CD14-positive monocyte (primary cell): Measurements from ENCODE around the gene DAPK1. TPM values are rescaled to one million over a fixed set of nuclear protein-coding genes. Genes with fewer than 3 reads are reported as not detected.

ENCODE experiments used
- DNase-seq, 3 donors: peaks; one replicate each; pipeline ENCODE4 v3.0.0-alpha.2; 2011 to 2022
- H2AFZ ChIP-seq: 2 replicates; pipeline ENCODE4 v1.6.0; 2012; ENCODE audit warnings: mild to moderate bottlenecking, low read depth, low read length, inconsistent platforms; ENCODE audit not compliant: insufficient read depth, poor library complexity, severe bottlenecking
- H3K27ac ChIP-seq, 2 donors: 1 replicate in 1 of 2; 2 replicates in 1 of 2; pipeline ENCODE4 v1.5.1; 2012 to 2013; ENCODE audit warnings: low read length in 2 of 2, control low read depth in 1 of 2, inconsistent platforms in 1 of 2, low read depth in 1 of 2, mild to moderate bottlenecking in 1 of 2
- H3K27me3 ChIP-seq, 2 donors: one replicate each; pipeline versions ENCODE4 v1.6.0 to v1.6.1; 2011 to 2013; ENCODE audit warnings: low read length in 2 of 2; ENCODE audit not compliant: control insufficient read depth in 2 of 2, insufficient read depth in 2 of 2
- H3K36me3 ChIP-seq, 2 donors: replicated peaks in 1 of 2; 1 replicate in 1 of 2; 2 replicates in 1 of 2; pipeline versions ENCODE4 v1.5.1 to v1.6.1; 2012 to 2013; ENCODE audit warnings: low read length in 2 of 2, control low read depth in 1 of 2, inconsistent platforms in 1 of 2, mild to moderate bottlenecking in 1 of 2; ENCODE audit not compliant: insufficient read depth in 2 of 2, control insufficient read depth in 1 of 2
- H3K4me1 ChIP-seq, 2 donors: 1 replicate in 1 of 2; 2 replicates in 1 of 2; pipeline versions ENCODE4 v1.5.1 to v1.6.1; 2012 to 2013; ENCODE audit warnings: low read length in 2 of 2, control low read depth in 1 of 2, inconsistent platforms in 1 of 2, mild to moderate bottlenecking in 1 of 2, moderate library complexity in 1 of 2; ENCODE audit not compliant: insufficient read depth in 2 of 2, control insufficient read depth in 1 of 2
- H3K4me2 ChIP-seq: replicated peaks from 2 replicates; pipeline ENCODE3; 2012; ENCODE audit warnings: low read length, moderate library complexity, mild to moderate bottlenecking; ENCODE audit not compliant: poor library complexity, severe bottlenecking; ENCODE audit errors: extremely low read depth
- H3K4me3 ChIP-seq, 3 experiments: fragments of 200-600 bp in 1 of 3; sonication (generic) in 1 of 3; replicated peaks in 1 of 3; 1 replicate in 2 of 3; 2 replicates in 1 of 3; pipeline ENCODE4 v1.5.1; 2011 to 2013; ENCODE audit warnings: low read length in 3 of 3, mild to moderate bottlenecking in 3 of 3, control low read depth in 2 of 3, low read depth in 2 of 3, inconsistent platforms in 1 of 3, moderate library complexity in 1 of 3
- H3K79me2 ChIP-seq: 2 replicates; pipeline ENCODE4 v1.6.0; 2012; ENCODE audit warnings: mild to moderate bottlenecking, control low read depth, inconsistent platforms, low read length, moderate library complexity; ENCODE audit not compliant: insufficient read depth
- H3K9ac ChIP-seq: 2 replicates; pipeline ENCODE4 v1.6.0; 2017; ENCODE audit warnings: low read length, mild to moderate bottlenecking; ENCODE audit not compliant: insufficient read depth, poor library complexity, severe bottlenecking
- H3K9me3 ChIP-seq, 2 donors: replicated peaks in 1 of 2; 1 replicate in 1 of 2; 2 replicates in 1 of 2; pipeline versions ENCODE4 v1.5.1 to v1.6.1; 2012 to 2013; ENCODE audit warnings: low read length in 2 of 2, control low read depth in 1 of 2; ENCODE audit not compliant: control insufficient read depth in 1 of 2, insufficient read depth in 1 of 2
- H4K20me1 ChIP-seq: 2 replicates; pipeline ENCODE4 v1.6.0; 2012; ENCODE audit warnings: mild to moderate bottlenecking, low read length, control low read depth, moderate library complexity; ENCODE audit not compliant: insufficient read depth
- H3K27ac Mint-ChIP-seq, 7 donors: one replicate each; pipeline ENCODE4 v1.8.0; 2020; ENCODE audit warnings: mild to moderate bottlenecking in 7 of 7, mixed read lengths in 7 of 7, moderate library complexity in 6 of 7, inconsistent platforms in 2 of 7
- H3K27me3 Mint-ChIP-seq, 3 donors: one replicate each; pipeline ENCODE4 v1.8.0; 2021 to 2022; ENCODE audit warnings: low read depth in 3 of 3, mild to moderate bottlenecking in 3 of 3, mixed read lengths in 3 of 3, moderate library complexity in 3 of 3, inconsistent platforms in 1 of 3
- H3K36me3 Mint-ChIP-seq, 2 donors: one replicate each; pipeline ENCODE4 v1.8.0; 2020; ENCODE audit warnings: mixed read lengths in 2 of 2, inconsistent platforms in 1 of 2, mild to moderate bottlenecking in 1 of 2
- H3K4me1 Mint-ChIP-seq: one replicate; pipeline ENCODE4 v1.8.0; 2020; ENCODE audit warnings: mild to moderate bottlenecking, mixed read lengths
- H3K4me3 Mint-ChIP-seq, 2 donors: one replicate each; pipeline ENCODE4 v1.8.0; 2020; ENCODE audit warnings: mild to moderate bottlenecking in 2 of 2, mixed read lengths in 2 of 2, moderate library complexity in 1 of 2
- H3K9me3 Mint-ChIP-seq, 7 donors: one replicate each; pipeline ENCODE4 v1.8.0; 2020 to 2022; ENCODE audit warnings: mixed read lengths in 7 of 7, mild to moderate bottlenecking in 6 of 7, moderate library complexity in 6 of 7, inconsistent platforms in 2 of 7
- CTCF ChIP-seq: fragments of 200-600 bp; IDR thresholded peaks from one replicate; pipeline ENCODE4 v1.8.0; 2022; ENCODE audit warnings: antibody characterized with exemption, mild to moderate bottlenecking
- WGBS: methylation state at CpG from one replicate; pipeline ENCODE4 v1.1.5; 2013; ENCODE audit warnings: missing lambda C conversion rate; ENCODE audit not compliant: insufficient coverage; 5-methylcytosine and 5-hydroxymethylcytosine counted together
- intact Hi-C, 2 donors: fragments of 100-400 bp; cut with micrococcal nuclease; formaldehyde crosslinking; loops; one replicate each; pipeline versions ENCODE4 v1.15.0 to v1.15.1; 2023
- polyA plus RNA-seq, 3 donors: library from polyadenylated mRNA; depleted of rRNA in 1 of 3; unstranded in 2 of 3; stranded (reverse) in 1 of 3; fragments of 300-500 nt in 2 of 3; fragments of >200 nt in 1 of 3; fragmentation: Illumina TruSeq in 2 of 3; gene quantifications; 1 replicate in 2 of 3; 2 replicates in 1 of 3; pipeline ENCODE4 v1.2.3, GENCODE V29; 2012 to 2021

The DAPK1 gene
- polyA plus RNA-seq, 3 donors: 24.1 to 102 (median 44.4) TPM

GRCh38 chr9:87684627-87685219 lies 187.1 kb downstream of the DAPK1 start:
- H3K4me1 Mint-ChIP-seq: peaks cover 24% of the 10 kb centered on the region
- peaks cover 0 to 3% (median 0%) of the 10 kb centered on the region in 7 donors for H3K9me3 Mint-ChIP-seq
- Histone ChIP-seq H3K27me3 (no peaks in the 10 kb centered on the region), H3K27ac (peak overlapping the region in 1 of 2 donors; percentile 64), H3K9me3 (no peaks in the 10 kb centered on the region), H3K79me2 (no peaks in the 10 kb centered on the region), H3K4me2 (no peak overlapping the region), H2AFZ (no peak overlapping the region), H3K4me3 (no peak overlapping the region), H3K4me1 (peaks cover 21 to 22% of the 10 kb centered on the region in 2 donors), H3K36me3 (peaks cover 40 to 86% of the 10 kb centered on the region in 2 donors), H3K9ac (no peak overlapping the region), H4K20me1 (peaks cover 46% of the 10 kb centered on the region)
- peak overlapping the region in 4 of 7 donors; percentile 11 to 93 (median 76) for H3K27ac Mint-ChIP-seq
- peaks cover 87 to 92% of the 10 kb centered on the region in 2 donors for H3K36me3 Mint-ChIP-seq
- no peak for DNase-seq
- peak; percentile 49 for TF ChIP-seq CTCF
- intact Hi-C loops: no loop called here
- H3K4me3 Mint-ChIP-seq: no peak overlapping the region
- WGBS: 86% methylated on average over 11 of the region's 11 CpGs
- H3K27me3 Mint-ChIP-seq: peaks cover 0 to 4% (median 0%) of the 10 kb centered on the region in 3 donors

GRCh38 chr9:87685441-87685840 lies 187.8 kb downstream of the DAPK1 start:
- peaks cover 91 to 94% of the 10 kb centered on the region in 2 donors for H3K36me3 Mint-ChIP-seq
- TF ChIP-seq CTCF: no peak
- WGBS: 100% methylated on average over 2 of the region's 4 CpGs
- Histone ChIP-seq H3K27me3 (no peaks in the 10 kb centered on the region), H3K9ac (no peak overlapping the region), H3K27ac (peak overlapping the region; percentile 35 to 64), H4K20me1 (peaks cover 53% of the 10 kb centered on the region), H2AFZ (no peak overlapping the region), H3K9me3 (no peaks in the 10 kb centered on the region), H3K4me3 (no peak overlapping the region), H3K4me1 (peaks cover 21 to 22% of the 10 kb centered on the region in 2 donors), H3K36me3 (peaks cover 41 to 88% of the 10 kb centered on the region in 2 donors), H3K79me2 (no peaks in the 10 kb centered on the region), H3K4me2 (peak overlapping the region; percentile 25)
- peaks cover 0 to 3% (median 0%) of the 10 kb centered on the region in 7 donors for H3K9me3 Mint-ChIP-seq
- intact Hi-C loops: no loop called here
- DNase-seq: peak; percentile 15 to 27 (median 27)
- H3K4me3 Mint-ChIP-seq: peak overlapping the region in 1 of 2 donors; percentile 52
- peaks cover 24% of the 10 kb centered on the region for H3K4me1 Mint-ChIP-seq
- H3K27me3 Mint-ChIP-seq: peaks cover 0 to 4% (median 0%) of the 10 kb centered on the region in 3 donors
- H3K27ac Mint-ChIP-seq: peak overlapping the region; percentile 48 to 93 (median 79)
